Neural crest cell (in vitro differentiated cells): ENCODE measurements around the gene HDAC10. TPM values are rescaled to one million over a fixed set of nuclear protein-coding genes. Genes with fewer than 3 reads are reported as not detected.

Experiments used
- DNase-seq: peaks from one replicate; pipeline ENCODE4 v3.0.0; 2021; ENCODE audit warnings: low read depth, mixed read lengths, low spot score
- H3K27ac Mint-ChIP-seq: one replicate; pipeline ENCODE4 v1.8.0; 2021; ENCODE audit warnings: mild to moderate bottlenecking, mixed read lengths; ENCODE audit not compliant: unreplicated experiment
- H3K27me3 Mint-ChIP-seq: 2 replicates; pipeline ENCODE4 v1.8.0; 2021; ENCODE audit warnings: low read depth, mild to moderate bottlenecking, mixed read lengths
- H3K36me3 Mint-ChIP-seq: 2 replicates; pipeline ENCODE4 v1.8.0; 2021; ENCODE audit warnings: low read depth, mild to moderate bottlenecking, mixed read lengths
- H3K4me1 Mint-ChIP-seq: 2 replicates; pipeline ENCODE4 v1.8.0; 2021; ENCODE audit warnings: mixed read lengths
- H3K4me3 Mint-ChIP-seq: one replicate; pipeline ENCODE4 v1.8.0; 2021; ENCODE audit warnings: mild to moderate bottlenecking, mixed read lengths
- H3K9me3 Mint-ChIP-seq: 2 replicates; pipeline ENCODE4 v1.8.0; 2021; ENCODE audit warnings: mixed read lengths
- total RNA-seq: library from RNA; stranded (reverse); gene quantifications from 2 replicates; pipeline ENCODE4 v1.2.1, GENCODE V29; 2021
- TF ChIP-seq, protein P1 (sequence below): fragments of 200-600 bp; sonication (generic); conservative IDR thresholded peaks from 2 replicates; pipeline ENCODE4 v1.5.0; 2021; ENCODE audit warnings: antibody characterized with exemption, mild to moderate bottlenecking

The HDAC10 gene
- total RNA-seq, 1 donor from 2014 or later = 52.9 TPM

DNA sequence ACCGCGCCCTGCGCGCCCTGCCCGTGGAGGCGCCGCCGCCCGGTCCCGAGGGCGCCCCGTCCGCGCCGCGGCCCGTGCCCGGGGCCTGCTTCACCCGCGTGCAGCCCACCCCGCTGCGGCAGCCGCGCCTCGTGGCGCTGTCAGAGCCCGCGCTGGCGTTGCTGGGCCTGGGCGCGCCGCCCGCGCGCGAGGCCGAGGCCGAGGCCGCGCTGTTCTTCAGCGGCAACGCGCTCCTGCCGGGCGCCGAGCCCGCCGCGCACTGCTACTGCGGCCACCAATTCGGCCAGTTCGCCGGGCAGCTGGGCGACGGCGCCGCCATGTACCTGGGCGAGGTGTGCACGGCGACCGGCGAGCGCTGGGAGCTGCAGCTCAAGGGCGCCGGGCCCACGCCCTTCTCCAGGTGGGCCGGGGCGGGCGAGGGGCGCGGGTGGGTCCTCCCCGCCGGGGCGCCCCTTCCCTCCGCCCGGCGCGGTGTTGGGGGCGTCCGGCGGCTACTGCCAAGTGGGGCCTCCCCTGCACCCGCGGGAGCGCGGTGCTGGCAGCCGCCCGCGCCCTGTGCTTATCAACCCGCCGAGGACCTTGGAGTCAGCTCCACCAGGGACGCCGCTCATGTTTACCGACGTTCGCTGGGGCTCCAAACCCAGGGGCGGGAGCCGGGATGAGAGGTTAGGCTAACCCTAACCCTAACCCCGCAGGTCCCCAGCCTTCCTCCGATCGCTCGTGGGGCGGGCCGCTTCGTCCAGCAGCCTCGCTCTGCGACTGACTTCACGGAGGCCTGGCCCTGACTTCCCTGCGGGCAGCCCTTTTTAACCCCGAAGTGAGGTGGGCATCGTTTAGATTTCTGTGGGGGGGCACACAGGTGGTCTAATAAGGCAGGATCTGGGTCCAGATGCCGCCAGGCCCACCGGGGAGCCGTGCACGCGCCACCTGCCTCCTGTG lies 49.6 kb downstream of the HDAC10 start:
- Mint-ChIP-seq H3K36me3 (peaks cover 13% of the 10 kb centered on the region), H3K27ac (no peak overlapping the region), H3K4me3 (peak overlapping the region; percentile 93), H3K9me3 (no peaks in the 10 kb centered on the region), H3K27me3 (no peaks in the 10 kb centered on the region), H3K4me1 (peaks cover 19% of the 10 kb centered on the region)
- no peak for DNase-seq
- TF ChIP-seq, protein P1, sequence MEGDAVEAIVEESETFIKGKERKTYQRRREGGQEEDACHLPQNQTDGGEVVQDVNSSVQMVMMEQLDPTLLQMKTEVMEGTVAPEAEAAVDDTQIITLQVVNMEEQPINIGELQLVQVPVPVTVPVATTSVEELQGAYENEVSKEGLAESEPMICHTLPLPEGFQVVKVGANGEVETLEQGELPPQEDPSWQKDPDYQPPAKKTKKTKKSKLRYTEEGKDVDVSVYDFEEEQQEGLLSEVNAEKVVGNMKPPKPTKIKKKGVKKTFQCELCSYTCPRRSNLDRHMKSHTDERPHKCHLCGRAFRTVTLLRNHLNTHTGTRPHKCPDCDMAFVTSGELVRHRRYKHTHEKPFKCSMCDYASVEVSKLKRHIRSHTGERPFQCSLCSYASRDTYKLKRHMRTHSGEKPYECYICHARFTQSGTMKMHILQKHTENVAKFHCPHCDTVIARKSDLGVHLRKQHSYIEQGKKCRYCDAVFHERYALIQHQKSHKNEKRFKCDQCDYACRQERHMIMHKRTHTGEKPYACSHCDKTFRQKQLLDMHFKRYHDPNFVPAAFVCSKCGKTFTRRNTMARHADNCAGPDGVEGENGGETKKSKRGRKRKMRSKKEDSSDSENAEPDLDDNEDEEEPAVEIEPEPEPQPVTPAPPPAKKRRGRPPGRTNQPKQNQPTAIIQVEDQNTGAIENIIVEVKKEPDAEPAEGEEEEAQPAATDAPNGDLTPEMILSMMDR = no peak

DNA sequence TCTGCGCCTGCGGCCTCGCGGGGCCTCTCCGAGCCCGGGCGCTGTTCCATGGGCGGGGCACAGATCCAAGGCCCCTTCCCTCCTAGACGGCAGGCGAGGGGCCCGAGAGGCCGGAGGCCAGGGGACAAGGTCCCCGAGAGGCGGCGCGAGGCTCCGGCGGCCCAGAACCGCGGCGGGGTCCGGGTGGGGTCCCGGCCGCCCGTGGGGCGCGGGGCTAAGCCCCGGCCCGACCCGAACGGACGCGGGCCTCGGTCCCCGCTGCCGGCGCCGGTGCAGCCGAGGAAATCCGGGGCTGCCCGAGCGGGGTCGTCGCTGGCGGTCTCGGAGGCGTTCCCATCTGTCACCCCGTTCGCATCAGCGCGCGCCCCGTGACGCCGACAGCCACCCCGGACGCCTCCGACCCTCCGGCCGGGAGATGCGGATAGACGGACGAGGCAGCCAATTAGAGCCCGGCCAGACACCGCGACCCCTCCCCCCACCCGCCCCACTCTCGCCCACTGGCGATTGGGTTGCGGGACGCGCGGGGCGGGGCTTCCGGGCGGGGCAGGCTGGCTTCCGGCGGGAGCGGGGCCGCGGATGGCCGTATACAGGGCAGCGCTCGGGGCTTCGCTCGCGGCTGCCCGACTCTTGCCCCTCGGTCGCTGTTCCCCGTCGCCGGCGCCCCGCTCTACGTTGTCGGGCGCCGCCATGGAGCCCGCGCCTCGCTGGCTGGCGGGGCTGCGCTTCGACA lies 50.4 kb downstream of the HDAC10 start, which contains the start of gene SELENOO:
Gene SELENOO (plus strand): TSS at position 551 of the 730 bp plus-strand sequence. CDS start 26 bp downstream, at position 577.
- Mint-ChIP-seq H3K27ac (no peak within 1 kb of the TSS), H3K4me3 (peak within 1 kb of the TSS; percentile 93), H3K4me1 (peaks cover 17% of the 10 kb centered on the region), H3K9me3 (no peaks in the 10 kb centered on the region), H3K36me3 (peaks cover 13% of the 10 kb centered on the region), H3K27me3 (no peaks in the 10 kb centered on the region)
- DNase-seq = peak; percentile 85
- TF ChIP-seq, protein P1 = no peak

GRCh38 chr22:50199829-50200460 lies 51.1 kb downstream of the HDAC10 start:
- TF ChIP-seq, protein P1 = no peak
- peaks cover 13% of the 10 kb centered on the region for H3K4me1 Mint-ChIP-seq
- peak overlapping the region; percentile 78 for H3K4me3 Mint-ChIP-seq
- DNase-seq = no peak
- no peaks in the 10 kb centered on the region for H3K9me3 Mint-ChIP-seq
- no peak overlapping the region for H3K27ac Mint-ChIP-seq
- H3K27me3 Mint-ChIP-seq = no peaks in the 10 kb centered on the region
- H3K36me3 Mint-ChIP-seq = peaks cover 13% of the 10 kb centered on the region

- peaks cover 13% of the 10 kb centered on the region for H3K36me3 Mint-ChIP-seq
- H3K9me3 Mint-ChIP-seq = no peaks in the 10 kb centered on the region
- DNase-seq = no peak
- peak overlapping the region; percentile 78 for H3K4me3 Mint-ChIP-seq
- no peak overlapping the region for H3K27ac Mint-ChIP-seq
- TF ChIP-seq, protein P1 = no peak
- H3K4me1 Mint-ChIP-seq = peaks cover 10% of the 10 kb centered on the region
- no peaks in the 10 kb centered on the region for H3K27me3 Mint-ChIP-seq
These were observed 51.8 kb downstream of the HDAC10 start for GRCh38 chr22:50199251-50199721.

DNA sequence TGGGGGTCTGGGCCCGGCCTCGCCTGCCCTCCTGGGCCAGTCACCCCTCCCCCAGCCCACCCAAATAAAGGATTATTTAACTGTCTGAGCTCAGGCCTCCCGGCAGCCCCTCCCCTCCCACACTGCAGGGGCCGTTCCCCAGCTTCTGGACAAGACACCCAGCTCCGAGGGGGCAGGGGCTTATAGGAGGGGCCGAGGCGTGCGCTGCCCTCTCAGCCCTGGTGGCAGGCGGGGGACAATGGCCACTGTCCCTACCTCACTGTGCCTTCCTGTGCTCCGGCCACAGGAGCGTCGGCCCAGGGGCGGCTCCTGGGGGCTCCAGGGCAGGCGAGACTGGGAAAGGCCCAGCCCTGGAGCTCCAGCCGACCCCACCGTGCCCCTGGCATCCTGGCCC lies 52.4 kb downstream of the HDAC10 start:
- Mint-ChIP-seq H3K36me3 (peaks cover 9% of the 10 kb centered on the region), H3K27ac (no peak overlapping the region), H3K4me1 (peaks cover 10% of the 10 kb centered on the region), H3K27me3 (no peaks in the 10 kb centered on the region), H3K9me3 (no peaks in the 10 kb centered on the region), H3K4me3 (no peak overlapping the region)
- TF ChIP-seq, protein P1 = no peak
- no peak for DNase-seq
